CD4-positive, alpha-beta T cell treated with Interleukin-10 for 1 hour (primary cell): ENCODE measurements around the gene WDPCP.
"Not testable (repeated sequence)": the region's sequence is repeated elsewhere in the genome, so short reads cannot be mapped to it uniquely, and the experiment has no call there.

ENCODE experiments used
- DNase-seq: peaks from one replicate; pipeline ENCODE4 v3.0.0-alpha.2; 2020

WDPCP gene

DNA sequence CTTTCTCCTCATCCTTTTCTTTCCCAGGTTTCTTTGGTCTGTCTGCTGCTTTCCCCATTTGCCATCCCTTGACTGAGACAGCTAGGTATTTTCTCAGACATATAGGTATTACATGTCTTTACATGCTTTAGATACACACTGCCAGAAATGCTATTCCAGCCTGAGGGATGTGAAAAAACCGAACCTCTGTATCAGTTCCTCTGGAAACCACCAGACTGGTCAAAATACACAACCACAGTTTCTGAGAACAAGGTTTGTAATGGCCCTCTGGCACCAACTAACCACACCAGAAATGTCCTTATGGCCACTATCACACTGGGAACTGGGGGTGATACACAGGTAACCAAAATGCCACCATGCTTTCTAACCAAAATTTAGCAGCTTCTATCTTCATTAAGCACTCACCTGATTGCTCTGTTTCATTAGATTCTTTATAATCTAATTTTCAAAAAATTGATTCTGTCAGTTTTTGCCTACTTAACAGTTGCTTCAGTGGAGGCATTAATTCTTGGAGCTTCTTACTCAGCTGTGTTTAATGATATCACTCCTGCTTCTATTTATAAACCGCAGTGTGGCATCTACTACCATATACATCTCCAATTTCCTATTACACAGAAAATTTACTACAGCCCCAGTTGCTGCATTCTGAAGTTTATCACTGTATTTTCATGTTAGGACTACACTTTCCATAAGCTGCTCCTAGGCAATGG is 243.5 kb downstream of the WDPCP start:
- no peak for DNase-seq

DNA sequence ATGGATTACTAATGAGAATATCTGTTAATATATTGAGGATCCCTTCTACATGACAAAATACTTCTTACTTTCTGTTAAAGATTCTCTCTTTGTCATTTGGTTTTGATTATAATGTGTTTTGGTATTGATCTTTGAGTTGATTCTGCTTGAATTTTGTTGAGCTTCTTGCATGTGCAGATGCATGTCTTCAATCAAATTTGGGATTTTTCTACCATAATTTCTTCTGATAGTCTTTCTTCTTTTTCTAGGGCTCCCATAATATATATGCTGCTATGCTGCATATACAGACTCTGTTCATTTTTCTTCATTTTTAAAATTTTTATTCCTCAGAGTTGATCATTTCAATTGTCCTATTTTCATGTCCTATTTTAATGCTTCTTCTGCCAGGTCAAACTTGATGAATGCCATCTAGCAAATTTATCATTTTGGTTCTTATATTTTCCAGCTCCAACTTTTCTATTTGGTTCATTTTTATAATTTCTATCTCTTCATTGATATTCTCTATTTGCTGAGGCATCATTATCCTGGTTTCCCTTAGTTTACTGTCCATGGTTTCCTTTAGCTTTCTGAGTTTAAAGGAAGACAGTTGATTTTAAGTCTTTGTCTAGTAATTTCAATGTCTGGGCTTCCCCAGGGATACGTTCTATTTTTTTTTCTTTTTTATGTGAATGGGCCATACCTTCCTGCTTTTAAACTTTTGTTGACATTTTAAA is 244.7 kb downstream of the WDPCP start:
- no peak for DNase-seq

GRCh38 chr2:63340443-63340842 is 247.8 kb downstream of the WDPCP start:
- no peak for DNase-seq

- no peak for DNase-seq
Observed at GRCh38 chr2:63334910-63335309, 253.4 kb downstream of the WDPCP start.

DNA sequence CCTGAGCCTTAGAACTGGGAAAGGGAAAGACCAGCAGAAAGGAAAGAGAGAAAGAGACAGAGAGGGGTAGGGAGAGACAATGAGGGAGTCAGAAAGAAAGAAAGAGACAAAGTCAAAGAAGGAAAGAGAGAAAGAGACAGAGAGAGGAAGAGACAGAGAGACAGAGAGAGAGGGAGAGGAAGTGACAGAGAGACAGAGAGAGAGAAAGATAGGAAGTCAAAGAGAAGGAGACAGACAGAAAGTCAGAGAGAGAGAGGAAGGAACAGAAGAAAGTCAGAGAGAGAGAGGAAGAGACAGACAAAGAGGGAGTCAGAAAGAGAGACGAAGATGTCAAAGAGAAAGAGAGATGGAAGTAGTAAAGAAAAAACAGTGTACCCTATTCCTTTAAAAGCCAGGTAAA is 261.8 kb downstream of the WDPCP start:
- no peak for DNase-seq

- DNase-seq = not testable (repeated sequence)
Observed at GRCh38 chr2:63323662-63324061, 264.6 kb downstream of the WDPCP start.

GRCh38 chr2:63321973-63322372 is 266.3 kb downstream of the WDPCP start:
- DNase-seq = not testable (repeated sequence)

DNA sequence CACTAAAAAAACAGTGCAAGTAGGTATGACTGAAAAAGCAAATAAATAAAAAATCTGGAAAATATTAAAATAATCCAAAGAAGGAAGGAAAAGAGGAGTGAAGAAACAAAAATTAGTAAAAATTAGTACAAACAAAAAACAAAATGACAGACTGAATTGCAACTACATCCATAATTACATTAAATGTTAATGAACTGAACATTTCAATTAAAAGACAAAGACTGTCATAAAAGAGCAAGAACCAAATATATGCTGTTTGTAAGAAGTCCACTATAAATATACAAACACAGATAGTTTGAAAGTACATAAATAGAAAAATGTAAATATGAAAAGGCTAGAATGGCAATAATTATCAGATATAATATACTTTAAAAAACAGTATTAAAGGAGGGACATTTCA is 267.6 kb downstream of the WDPCP start:
- no peak for DNase-seq

- DNase-seq = no peak
Observed at GRCh38 chr2:63310614-63311013, 277.7 kb downstream of the WDPCP start.

GRCh38 chr2:63301481-63301880 is 286.8 kb downstream of the WDPCP start:
- DNase-seq = no peak

GRCh38 chr2:63300835-63301234 is 287.4 kb downstream of the WDPCP start:
- DNase-seq = no peak

DNA sequence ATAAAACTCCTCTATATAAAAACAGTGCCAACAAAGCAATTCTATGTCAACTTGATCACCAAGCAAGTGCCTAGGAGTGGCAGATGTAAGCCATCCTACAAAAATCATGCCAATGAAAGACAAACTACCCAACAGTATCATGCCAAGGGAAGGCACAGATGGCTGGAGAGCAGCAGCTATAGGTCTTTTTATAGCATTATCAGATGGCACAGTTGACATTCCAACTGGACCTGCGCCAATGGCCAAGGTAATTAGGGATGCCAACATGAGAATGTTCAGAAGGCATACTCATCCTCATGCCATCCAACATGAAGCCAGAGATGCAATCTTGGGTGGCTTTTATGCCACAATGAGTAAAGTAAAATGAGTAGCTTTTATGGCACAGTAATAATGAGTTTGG is 300.3 kb downstream of the WDPCP start:
- DNase-seq = no peak

- not testable (repeated sequence) for DNase-seq
Observed at GRCh38 chr2:63286520-63286919, 301.8 kb downstream of the WDPCP start.

DNA sequence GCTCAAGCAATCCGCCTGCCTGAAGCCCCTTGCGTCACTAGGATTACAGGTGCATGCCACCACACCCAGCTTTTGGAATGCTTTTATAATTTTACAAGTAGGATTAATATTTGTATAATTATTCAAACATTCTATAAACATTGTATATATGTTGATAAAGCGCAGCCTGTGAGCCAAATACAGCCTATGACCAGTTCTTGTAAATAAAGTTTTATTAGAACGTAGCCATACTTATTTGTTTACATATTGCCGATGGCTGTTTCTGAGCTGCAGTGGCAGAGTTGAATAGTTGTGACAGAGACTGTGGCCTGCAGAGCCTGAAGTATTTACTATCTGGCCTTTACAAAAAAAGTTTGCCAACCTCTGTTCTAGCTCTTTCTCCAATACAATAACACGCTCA is 305.0 kb downstream of the WDPCP start:
- no peak for DNase-seq

- no peak for DNase-seq
Observed at GRCh38 chr2:63272560-63272959, 315.7 kb downstream of the WDPCP start.

GRCh38 chr2:63270717-63271116 is 317.6 kb downstream of the WDPCP start:
- DNase-seq = no peak

DNA sequence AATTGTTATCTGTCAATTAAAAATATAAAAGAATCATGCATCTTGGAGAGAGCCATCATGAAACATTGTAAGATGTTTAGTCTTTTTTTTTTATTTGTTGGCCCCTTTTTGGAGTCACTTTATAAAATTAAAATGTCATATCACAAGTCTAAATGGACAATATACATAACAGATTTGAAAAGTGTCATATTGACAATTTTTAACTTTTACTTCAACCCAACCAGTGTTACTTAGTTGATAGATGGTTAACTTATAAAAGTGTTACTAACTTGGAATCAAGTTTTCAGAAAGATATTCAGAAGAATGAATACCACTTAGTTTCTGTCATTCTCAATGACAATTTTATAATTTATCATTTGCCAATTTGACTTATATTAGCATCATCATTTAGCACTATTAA is 319.3 kb downstream of the WDPCP start:
- DNase-seq = no peak

GRCh38 chr2:63261137-63261621 is 327.1 kb downstream of the WDPCP start:
- DNase-seq = no peak

- DNase-seq = peak; percentile 13
Observed at GRCh38 chr2:63257473-63257872, 330.8 kb downstream of the WDPCP start.

DNA sequence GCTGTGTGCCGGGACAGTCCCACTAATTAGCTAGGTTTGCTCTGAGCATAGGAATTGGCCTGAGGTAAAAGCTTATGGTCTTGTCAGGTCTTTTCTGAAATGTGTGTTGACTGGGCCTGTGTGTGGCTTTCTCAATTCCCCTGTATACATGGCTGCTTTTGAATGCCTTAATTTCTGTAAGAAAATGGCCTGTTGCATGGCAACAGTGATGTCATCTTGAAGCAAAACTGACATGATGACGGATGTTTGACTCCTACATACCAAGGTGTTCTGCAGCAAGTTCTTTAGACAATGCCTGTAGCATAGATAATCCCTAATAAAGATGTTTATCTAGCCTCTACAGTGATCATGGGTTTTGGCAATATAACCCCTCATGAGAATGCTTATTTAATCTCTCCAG is 339.1 kb downstream of the WDPCP start:
- DNase-seq = no peak

DNA sequence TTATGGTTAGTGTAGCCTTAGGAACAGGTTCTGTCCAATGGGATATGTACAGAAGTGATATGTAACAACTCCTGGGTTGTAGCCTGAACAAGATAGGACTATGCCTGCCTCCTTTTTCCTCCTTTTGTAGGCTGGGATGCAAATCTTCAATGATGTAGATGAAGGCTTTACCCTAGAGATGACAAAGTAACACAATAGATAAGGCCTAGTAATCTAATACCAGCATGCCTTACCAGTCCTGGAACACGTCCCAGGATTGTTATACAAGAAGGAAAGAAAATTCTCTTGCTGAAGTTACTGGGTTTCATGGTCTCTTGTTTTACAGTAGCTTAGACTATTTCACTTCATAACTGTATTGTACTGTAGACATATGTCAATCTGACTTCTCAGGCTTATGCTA is 345.5 kb downstream of the WDPCP start:
- no peak for DNase-seq

GRCh38 chr2:63225964-63226686 is 362.2 kb downstream of the WDPCP start:
- DNase-seq = no peak

GRCh38 chr2:63218800-63219526 is 369.3 kb downstream of the WDPCP start:
- no peak for DNase-seq
